Mucosa of descending colon (tissue), 3 donors: ENCODE measurements around the gene OSBPL2. TPM values are rescaled to one million over a fixed set of nuclear protein-coding genes. Genes with fewer than 3 reads are reported as not detected.
A peak's percentile ranks its signal among the peaks of the same experiment; 100 is the strongest.

ENCODE experiments used
- ATAC-seq: fragments of 200-7000 bp; cut with Tn5 transposase; one replicate; pipeline ENCODE4 v1.9.1; 2020; ENCODE audit warnings: mild to moderate bottlenecking, moderate library complexity
- DNase-seq, 3 donors: peaks; one replicate each; pipeline ENCODE4 v3.0.0-alpha.2; 2020
- H3K36me3 ChIP-seq: fragments of 200-600 bp; one replicate; pipeline ENCODE4 v1.8.0; 2021; ENCODE audit warnings: low read depth, mild to moderate bottlenecking
- H3K4me1 ChIP-seq: fragments of 200-600 bp; one replicate; pipeline ENCODE4 v1.8.0; 2021; ENCODE audit warnings: low read depth, mild to moderate bottlenecking
- H3K4me3 ChIP-seq: fragments of 200-600 bp; one replicate; pipeline ENCODE4 v1.8.0; 2021; ENCODE audit warnings: mild to moderate bottlenecking
- H3K9me3 ChIP-seq: fragments of 200-600 bp; one replicate; pipeline ENCODE4 v1.8.0; 2021; ENCODE audit warnings: mild to moderate bottlenecking
- CTCF ChIP-seq: fragments of 200-600 bp; IDR thresholded peaks from one replicate; pipeline ENCODE4 v1.8.0; 2022; ENCODE audit warnings: antibody characterized with exemption, mild to moderate bottlenecking
- intact Hi-C, 2 donors: fragments of 100-400 bp; cut with DNase I in 1 of 2; cut with micrococcal nuclease in 1 of 2; formaldehyde crosslinking; loops; one replicate each; pipeline versions ENCODE4 v1.11.0 to v1.11.1; 2022; cut with DNase I, micrococcal nuclease
- total RNA-seq, 3 donors: library from RNA; stranded (reverse); fragmentation: NEBNext Ultra II Directional in 2 of 3; extraction: Animal tissue kit (Norgen Biotek cat#: 25700) in 2 of 3; gene quantifications; one replicate each; pipeline versions ENCODE4 v1.2.1 to v1.2.4, GENCODE V29; 2021 to 2023
- donor health status: DM: no; HTN: no; CAD: no; lungs with moderate emphysema.
- donor health status: DM: no; HTN: no; CAD: no.
- donor health status: DM: no; HTN: yes; CAD: no.

OSBPL2 gene
- total RNA-seq, 3 donors from 2014 or later, result 87.0 to 111 (median 91.6) TPM

GRCh38 chr20:62232770-62233645 is 5.3 kb upstream of the OSBPL2 start:
- intact Hi-C loops, result no loop called here
- ATAC-seq (no peak), DNase-seq (no peak)
- Histone ChIP-seq H3K4me3 (no peak overlapping the region), H3K4me1 (no peaks in the 10 kb centered on the region), H3K36me3 (no peaks in the 10 kb centered on the region), H3K9me3 (no peaks in the 10 kb centered on the region)
- TF ChIP-seq CTCF, result no peak

DNA sequence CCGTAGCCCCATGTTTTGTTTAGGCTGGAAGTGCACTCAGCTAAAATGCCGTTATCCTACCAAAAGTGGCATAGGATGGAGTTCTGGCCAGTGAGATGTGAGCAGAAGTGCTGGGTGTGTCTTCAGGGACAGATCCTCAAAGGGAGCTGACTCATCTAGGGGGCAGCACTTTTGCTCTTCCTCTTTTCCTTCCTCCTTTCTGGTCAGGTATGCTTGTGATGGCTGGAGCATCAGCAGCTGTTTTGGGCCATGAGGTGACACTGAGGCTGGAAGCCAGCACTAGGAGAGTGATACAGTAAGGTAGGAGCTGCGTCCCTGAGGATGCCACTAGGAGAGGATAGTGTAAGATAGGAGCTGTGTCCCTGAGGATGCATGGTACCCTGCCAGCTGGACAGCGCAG is 4.6 kb upstream of the OSBPL2 start:
- Histone ChIP-seq H3K36me3 (no peaks in the 10 kb centered on the region), H3K4me1 (no peaks in the 10 kb centered on the region), H3K9me3 (no peaks in the 10 kb centered on the region), H3K4me3 (no peak overlapping the region)
- intact Hi-C loops, result no loop called here
- DNase-seq (no peak), ATAC-seq (no peak)
- TF ChIP-seq CTCF, result no peak

GRCh38 chr20:62234339-62234738 is 4.0 kb upstream of the OSBPL2 start:
- H3K36me3 ChIP-seq, result no peaks in the 10 kb centered on the region
- peaks cover 2% of the 10 kb centered on the region for H3K4me1 ChIP-seq
- peak in 2 of 3 donors; percentile 56 to 65 for DNase-seq
- ATAC-seq, result no peak
- H3K4me3 ChIP-seq, result no peak overlapping the region
- no peaks in the 10 kb centered on the region for H3K9me3 ChIP-seq
- intact Hi-C loops, result no loop called here
- no peak for TF ChIP-seq CTCF

DNA sequence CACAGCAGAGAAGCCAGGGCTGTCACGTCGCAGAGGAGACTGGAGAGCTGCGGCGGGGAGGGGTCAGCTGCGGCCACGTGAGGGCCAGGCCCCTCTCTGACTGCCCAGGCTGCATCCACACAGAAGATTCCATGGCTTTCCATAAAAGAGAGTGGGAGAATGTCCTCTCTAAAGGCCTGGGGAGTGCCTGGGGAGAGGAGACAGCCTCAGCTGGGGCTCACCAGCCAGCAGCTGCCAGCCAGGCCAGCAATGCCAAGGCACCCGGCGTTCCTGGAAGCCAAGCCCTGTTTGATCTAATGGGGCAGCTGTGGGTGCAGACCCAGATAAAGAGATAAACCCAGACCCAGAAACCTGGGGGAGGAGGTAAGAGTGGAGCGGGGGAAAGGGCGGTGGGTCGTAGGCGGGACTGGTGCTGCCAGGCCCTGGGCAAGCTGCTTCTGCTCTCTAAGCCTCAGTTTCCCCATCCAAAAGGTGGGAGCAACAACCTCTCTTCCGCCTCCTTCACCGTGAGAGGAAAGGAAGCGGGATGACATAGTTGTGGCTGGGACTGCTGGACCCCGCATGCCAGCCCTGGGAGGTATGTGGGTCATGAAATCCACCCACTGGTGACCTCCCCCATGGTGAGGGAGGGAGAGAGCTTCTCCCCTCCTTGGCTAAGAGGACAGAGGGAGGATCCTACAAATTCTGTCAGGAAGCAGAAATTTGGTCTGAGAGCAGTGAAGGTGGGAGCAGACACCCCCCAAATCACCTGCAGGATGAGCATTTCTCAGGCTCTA is 3.1 kb upstream of the OSBPL2 start:
- ATAC-seq, result no peak
- intact Hi-C loops, result no loop called here

GRCh38 chr20:62235777-62236157 is 2.6 kb upstream of the OSBPL2 start:
- no peaks in the 10 kb centered on the region for H3K9me3 ChIP-seq
- TF ChIP-seq CTCF, result no peak
- no peaks in the 10 kb centered on the region for H3K36me3 ChIP-seq
- intact Hi-C loops, result no loop called here
- no peak overlapping the region for H3K4me3 ChIP-seq
- H3K4me1 ChIP-seq, result peaks cover 15% of the 10 kb centered on the region
- DNase-seq (peak in 1 of 3 donors; percentile 52), ATAC-seq (no peak)

More for the DNA sequence above, 3.1 kb upstream of the OSBPL2 start:
- H3K4me3 ChIP-seq, result no peak overlapping the region
- H3K36me3 ChIP-seq, result no peaks in the 10 kb centered on the region
- TF ChIP-seq CTCF, result no peak
- H3K9me3 ChIP-seq, result no peaks in the 10 kb centered on the region
- no peak for DNase-seq
- peaks cover 10% of the 10 kb centered on the region for H3K4me1 ChIP-seq
